ENCODE results near the gene ZXDC. TPM values are rescaled to one million over a fixed set of nuclear protein-coding genes. Genes with fewer than 3 reads are reported as not detected.

Gene ZXDC
- total RNA-seq, 1 experiment from 2014 or later, result 28.3 TPM

DNA sequence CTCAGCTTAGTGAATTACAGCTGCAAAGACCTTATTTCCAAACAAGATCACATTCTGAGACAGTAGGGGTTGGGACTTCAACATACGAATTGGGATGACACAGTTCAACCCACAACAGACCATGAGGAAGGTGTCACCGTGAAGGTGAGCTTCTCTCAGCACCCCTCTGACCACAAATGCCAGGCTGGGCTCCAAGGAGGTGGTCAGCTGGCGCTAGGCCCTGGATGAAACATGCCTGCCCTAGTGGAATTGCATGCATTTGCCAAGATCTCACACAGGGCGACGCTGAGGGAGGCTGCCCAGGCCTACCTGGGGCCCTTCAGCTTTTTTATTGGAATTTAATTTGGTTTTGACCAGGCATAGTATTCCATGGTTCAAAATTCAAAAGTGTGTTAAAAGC, 79.2 kb downstream of the ZXDC start:
- no peaks in the 10 kb centered on the region for H3K9me3 ChIP-seq (ENCODE audit: control insufficient read depth, low read depth, low read length)
- H3K36me3 Mint-ChIP-seq (ENCODE audit: insufficient read depth in 1 of 3, low read depth in 3 of 3), result no peaks in the 10 kb centered on the region; a peak in 1 of 7 replicates
- H2BK120ac ChIP-seq (ENCODE audit: low read depth, low read length, poor library complexity, severe bottlenecking), result no peak overlapping the region
- no peak overlapping the region for H3K27ac ChIP-seq (ENCODE audit: insufficient read length, low read depth, low read length)
- no peak overlapping the region for H2BK15ac ChIP-seq (ENCODE audit: low read depth, low read length)
- no peaks in the 10 kb centered on the region; a peak in 1 of 5 replicates for H3K9me3 Mint-ChIP-seq
- peaks cover 12 to 14% of the 10 kb centered on the region in 2 experiments for H3K4me1 Mint-ChIP-seq
- no peak overlapping the region for H3K18ac ChIP-seq (ENCODE audit: insufficient read length, low read depth, low read length)
- H3K27me3 ChIP-seq (ENCODE audit: insufficient read depth, low read length), result peaks cover 16% of the 10 kb centered on the region; the same call in 1 of the 2 replicates
- no peak overlapping the region for H2BK20ac ChIP-seq (ENCODE audit: low read depth, low read length, poor library complexity, severe bottlenecking)
- no peak overlapping the region for H2AFZ ChIP-seq (ENCODE audit: low read length)
- no peak overlapping the region for H3K9ac ChIP-seq (ENCODE audit: extremely low read depth, insufficient read length, low read length)
- no peak overlapping the region for H2AK5ac ChIP-seq (ENCODE audit: insufficient read length, low read length)
- H3K27me3 Mint-ChIP-seq (ENCODE audit: low read depth), result peaks cover 57% of the 10 kb centered on the region
- H3K14ac ChIP-seq (ENCODE audit: insufficient read depth, low read length), result no peak overlapping the region
- no peak overlapping the region for H2BK5ac ChIP-seq (ENCODE audit: insufficient read length, low read length)
- no peaks in the 10 kb centered on the region for H3K23me2 ChIP-seq (ENCODE audit: insufficient read length, low read depth, low read length, poor library complexity, severe bottlenecking)
- H4K20me1 ChIP-seq (ENCODE audit: control insufficient read depth, insufficient read depth, insufficient read length), result no peaks in the 10 kb centered on the region
- DNase-seq, result no peak
- H3K27ac Mint-ChIP-seq, result no peak overlapping the region
- no peaks in the 10 kb centered on the region for H3K79me1 ChIP-seq (ENCODE audit: insufficient read depth, low read depth, low read length, poor library complexity, severe bottlenecking)
- no peak overlapping the region for H4K8ac ChIP-seq (replicated peaks; ENCODE audit: insufficient read length, low read depth, low read length)
- no peak overlapping the region for H3K4me2 ChIP-seq (ENCODE audit: insufficient read depth, insufficient read length, low read length)
- no peak overlapping the region for H2BK12ac ChIP-seq (ENCODE audit: insufficient read length, low read depth, low read length)
- H4K5ac ChIP-seq (ENCODE audit: insufficient read length, low read depth, low read length), result no peak overlapping the region
- no peak overlapping the region for H3K4me3 Mint-ChIP-seq
- TF ChIP-seq, protein P1, sequence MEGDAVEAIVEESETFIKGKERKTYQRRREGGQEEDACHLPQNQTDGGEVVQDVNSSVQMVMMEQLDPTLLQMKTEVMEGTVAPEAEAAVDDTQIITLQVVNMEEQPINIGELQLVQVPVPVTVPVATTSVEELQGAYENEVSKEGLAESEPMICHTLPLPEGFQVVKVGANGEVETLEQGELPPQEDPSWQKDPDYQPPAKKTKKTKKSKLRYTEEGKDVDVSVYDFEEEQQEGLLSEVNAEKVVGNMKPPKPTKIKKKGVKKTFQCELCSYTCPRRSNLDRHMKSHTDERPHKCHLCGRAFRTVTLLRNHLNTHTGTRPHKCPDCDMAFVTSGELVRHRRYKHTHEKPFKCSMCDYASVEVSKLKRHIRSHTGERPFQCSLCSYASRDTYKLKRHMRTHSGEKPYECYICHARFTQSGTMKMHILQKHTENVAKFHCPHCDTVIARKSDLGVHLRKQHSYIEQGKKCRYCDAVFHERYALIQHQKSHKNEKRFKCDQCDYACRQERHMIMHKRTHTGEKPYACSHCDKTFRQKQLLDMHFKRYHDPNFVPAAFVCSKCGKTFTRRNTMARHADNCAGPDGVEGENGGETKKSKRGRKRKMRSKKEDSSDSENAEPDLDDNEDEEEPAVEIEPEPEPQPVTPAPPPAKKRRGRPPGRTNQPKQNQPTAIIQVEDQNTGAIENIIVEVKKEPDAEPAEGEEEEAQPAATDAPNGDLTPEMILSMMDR (conservative IDR thresholded peaks at IDR 0.05), result no peak
- no peak overlapping the region for H3T11ph ChIP-seq (ENCODE audit: low read length)
- H4K91ac ChIP-seq (ENCODE audit: insufficient read length, low read depth, low read length), result no peak overlapping the region
- no peak overlapping the region for H3K23ac ChIP-seq (ENCODE audit: insufficient read length, low read depth, low read length)
- WGBS (ENCODE audit: extremely low coverage, insufficient read length, low lambda C conversion rate), result no CpG with 5 or more reads among the region's 5 CpGs
- H3K79me2 ChIP-seq (ENCODE audit: insufficient read depth, low read length), result no peaks in the 10 kb centered on the region
- H3K4ac ChIP-seq (ENCODE audit: low read depth, low read length), result no peak overlapping the region
- no peaks in the 10 kb centered on the region for H3K4me1 ChIP-seq (ENCODE audit: insufficient read depth, low read length)
- H3K56ac ChIP-seq (ENCODE audit: insufficient read length, low read depth, low read length), result no peak overlapping the region
